NCI-H1092 treated with DMSO at 0.1 percent for 48 hours (cell line): ENCODE results near the gene HAL.
A peak's percentile ranks its signal among the peaks of the same experiment; 100 is the strongest.

ENCODE experiments used
- DNase-seq: peaks from one replicate; lab custom pipeline; 2025; lab: John Stamatoyannopoulos, UW

HAL gene, protein sequence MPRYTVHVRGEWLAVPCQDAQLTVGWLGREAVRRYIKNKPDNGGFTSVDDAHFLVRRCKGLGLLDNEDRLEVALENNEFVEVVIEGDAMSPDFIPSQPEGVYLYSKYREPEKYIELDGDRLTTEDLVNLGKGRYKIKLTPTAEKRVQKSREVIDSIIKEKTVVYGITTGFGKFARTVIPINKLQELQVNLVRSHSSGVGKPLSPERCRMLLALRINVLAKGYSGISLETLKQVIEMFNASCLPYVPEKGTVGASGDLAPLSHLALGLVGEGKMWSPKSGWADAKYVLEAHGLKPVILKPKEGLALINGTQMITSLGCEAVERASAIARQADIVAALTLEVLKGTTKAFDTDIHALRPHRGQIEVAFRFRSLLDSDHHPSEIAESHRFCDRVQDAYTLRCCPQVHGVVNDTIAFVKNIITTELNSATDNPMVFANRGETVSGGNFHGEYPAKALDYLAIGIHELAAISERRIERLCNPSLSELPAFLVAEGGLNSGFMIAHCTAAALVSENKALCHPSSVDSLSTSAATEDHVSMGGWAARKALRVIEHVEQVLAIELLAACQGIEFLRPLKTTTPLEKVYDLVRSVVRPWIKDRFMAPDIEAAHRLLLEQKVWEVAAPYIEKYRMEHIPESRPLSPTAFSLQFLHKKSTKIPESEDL

GRCh38 chr12:95996034-95996658 is at the start of gene HAL:
HAL (minus strand) TSS chr12:95996344; CDS start chr12:95995910, 434 bp downstream.
- DNase-seq, result no peak

DNA sequence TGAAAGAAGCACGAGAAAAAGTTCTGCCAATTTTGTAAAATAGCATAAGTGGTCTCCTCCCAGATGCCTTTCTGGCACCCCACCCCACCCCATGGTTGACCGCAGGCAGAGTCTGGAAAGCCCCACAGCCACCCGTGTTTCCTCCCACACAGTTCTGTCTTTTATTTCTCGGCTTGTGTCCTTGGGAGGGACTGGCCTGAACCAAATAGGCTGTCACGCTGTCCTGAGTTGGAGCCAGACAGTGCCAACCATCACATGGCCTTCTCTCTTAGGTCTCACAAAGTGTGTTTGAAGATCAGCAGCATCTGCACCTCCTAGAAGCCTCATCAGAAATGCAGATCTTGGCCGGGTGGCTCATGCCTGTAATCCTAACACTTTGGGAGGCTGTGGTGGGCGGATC is 49.4 kb upstream of the HAL start:
- no peak for DNase-seq

- no peak for DNase-seq
Observed at GRCh38 chr12:96044943-96045290, 48.8 kb upstream of the HAL start.

GRCh38 chr12:96044017-96044942 is 48.1 kb upstream of the HAL start:
- DNase-seq, result no peak

DNA sequence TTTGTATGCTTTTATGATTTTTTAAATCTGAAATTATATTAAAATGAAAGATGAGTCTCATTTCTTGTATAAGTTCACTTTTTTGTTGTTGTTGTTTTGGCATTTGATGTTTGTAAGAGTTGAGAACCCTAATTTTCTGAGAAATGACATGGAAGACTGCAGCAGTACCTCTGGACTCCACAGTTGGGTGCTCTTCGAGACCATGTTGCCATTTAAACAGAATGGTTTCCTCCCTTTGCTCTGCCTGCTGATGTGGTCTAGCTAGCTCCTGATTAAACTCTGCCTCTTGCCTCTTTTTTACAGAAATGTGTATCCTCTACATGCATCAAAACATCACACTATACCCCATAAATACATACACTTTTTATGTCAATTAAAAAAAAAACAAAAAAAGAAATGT is 45.0 kb upstream of the HAL start:
- no peak for DNase-seq

DNA sequence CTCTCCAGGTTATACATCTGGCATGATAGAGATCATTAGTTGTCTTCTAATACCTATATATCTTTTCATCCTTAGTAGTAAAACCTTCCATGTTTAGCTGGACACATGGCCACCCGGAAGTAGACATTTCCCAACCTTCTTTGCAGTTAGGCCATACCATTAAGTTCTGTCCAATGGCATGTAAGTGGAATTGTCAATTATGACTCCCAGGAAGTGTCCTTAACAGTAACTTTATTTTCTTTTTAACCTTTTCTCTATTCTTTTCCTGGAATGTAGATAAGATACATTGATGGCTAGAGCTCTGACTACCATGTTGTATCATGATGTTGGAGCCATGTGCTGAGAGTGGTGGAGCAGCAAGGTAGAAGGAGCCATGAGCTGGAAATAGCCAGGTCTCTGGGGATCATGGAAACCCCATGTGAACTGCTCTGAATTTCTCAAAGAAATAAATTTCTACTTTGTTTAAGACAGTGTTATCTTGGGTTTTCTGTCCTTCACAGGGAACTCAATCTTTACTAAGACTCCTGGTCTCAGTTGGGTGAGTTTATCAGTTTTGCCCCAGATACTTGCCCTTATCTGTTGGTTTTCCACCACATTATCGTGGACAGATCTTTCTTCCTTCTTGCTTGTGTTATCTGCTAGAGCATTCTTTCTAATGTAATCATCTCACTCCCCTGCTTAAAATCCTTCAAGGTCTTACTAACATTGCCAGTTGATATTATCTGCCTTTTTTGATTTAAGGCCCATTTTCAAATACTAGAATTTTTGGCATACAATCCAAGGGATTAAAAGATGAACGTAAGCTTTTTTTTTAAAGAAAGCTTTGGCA is 44.4 kb upstream of the HAL start:
- DNase-seq, result no peak

- DNase-seq, result no peak
Observed at GRCh38 chr12:96039516-96039915, 43.4 kb upstream of the HAL start.

DNA sequence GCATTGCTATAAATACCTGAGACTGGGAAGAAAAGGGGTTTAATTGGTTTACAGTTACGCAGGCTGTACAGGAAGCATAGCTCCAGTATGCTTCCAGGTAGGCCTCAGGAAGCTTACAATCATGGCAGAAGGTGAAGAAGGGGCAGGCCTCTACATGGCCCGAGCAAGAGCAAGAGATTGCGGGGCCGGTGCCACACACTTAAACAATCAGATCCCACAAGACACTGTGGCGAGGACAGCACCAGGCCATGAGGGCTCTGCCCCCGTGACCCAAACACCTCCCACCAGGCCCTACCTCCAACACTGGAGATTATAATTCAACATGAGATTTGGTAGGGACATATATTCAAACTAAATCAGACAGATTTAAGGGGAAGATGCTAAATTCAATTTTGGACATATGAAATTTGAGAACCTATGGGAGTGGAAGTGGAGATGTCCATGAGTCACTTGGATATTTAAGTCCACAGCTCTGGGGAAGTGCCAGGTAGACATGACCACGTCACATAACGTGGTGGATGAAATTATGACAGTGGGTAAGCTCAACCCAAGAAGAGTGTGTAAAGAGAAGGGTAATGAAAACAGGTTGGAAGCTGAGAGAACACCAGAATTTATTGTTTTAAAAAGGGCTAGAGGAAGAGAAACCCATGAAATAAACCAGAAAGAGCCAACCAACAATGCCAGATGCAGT is 40.8 kb upstream of the HAL start:
- no peak for DNase-seq

GRCh38 chr12:96035283-96036236 is 39.4 kb upstream of the HAL start, which contains the start of gene LTA4H:
LTA4H (minus strand) TSS chr12:96035587; CDS start chr12:96035519, 68 bp downstream.
- peak; percentile 98 for DNase-seq

GRCh38 chr12:96034621-96035282 is 38.6 kb upstream of the HAL start:
- DNase-seq, result no peak

- no peak for DNase-seq
Observed at GRCh38 chr12:96033549-96034389, 37.6 kb upstream of the HAL start.

DNA sequence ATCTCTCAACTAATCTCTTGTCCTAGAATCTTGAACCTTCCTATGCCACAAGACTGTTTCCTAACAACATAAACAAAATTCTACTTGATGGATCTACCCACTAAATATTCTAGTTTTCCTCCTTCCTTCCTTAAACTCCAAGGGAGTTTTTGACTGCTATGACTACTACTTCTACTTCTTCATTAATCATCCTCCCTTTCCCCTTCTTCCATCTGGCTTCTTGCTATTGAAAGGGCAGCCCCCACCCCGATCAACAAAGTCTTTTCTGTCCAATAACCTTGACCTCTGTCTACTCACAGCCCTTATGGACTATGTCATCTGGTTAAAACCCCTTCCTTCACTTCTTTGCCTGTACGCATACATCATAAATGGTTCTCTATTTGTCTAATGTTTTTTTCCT is 33.7 kb upstream of the HAL start:
- no peak for DNase-seq

GRCh38 chr12:96028538-96028937 is 32.4 kb upstream of the HAL start:
- DNase-seq, result no peak

DNA sequence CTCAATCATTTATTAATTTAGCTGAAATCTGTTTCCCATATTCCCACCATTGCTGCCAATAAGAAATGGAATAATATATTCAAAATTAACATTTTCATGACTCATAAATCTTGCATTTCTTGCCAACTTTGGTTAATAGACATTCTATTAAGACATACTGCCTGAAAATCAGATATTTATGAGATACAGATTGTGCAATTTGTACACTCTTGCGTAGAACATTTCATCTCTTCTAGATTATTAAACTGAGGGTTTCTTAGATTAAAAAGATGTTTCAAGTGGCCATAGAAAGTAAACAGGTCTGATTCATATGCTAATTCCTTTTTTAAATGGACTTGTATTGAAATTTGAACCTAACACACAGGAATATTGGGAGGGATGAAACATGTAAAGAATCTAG is 30.2 kb upstream of the HAL start:
- no peak for DNase-seq

DNA sequence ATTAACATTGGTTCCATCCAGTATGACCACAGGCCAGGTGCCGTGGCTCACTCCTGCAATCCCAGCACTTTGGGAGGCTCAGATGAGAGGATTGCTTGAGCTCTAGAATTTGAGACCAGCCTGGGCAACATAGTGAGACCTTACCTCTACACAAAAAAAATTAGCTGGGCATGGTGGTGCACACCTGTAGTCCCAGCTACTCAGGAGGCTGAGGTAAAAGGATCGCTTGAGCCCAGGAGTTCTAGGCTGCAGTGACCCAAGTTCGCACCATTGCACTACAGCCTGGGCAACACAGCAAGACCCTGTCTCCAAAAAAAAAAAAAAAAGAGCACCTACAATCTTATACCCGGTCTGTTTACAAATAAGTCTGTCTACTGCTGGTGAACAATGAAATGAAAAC is 29.4 kb upstream of the HAL start:
- no peak for DNase-seq

DNA sequence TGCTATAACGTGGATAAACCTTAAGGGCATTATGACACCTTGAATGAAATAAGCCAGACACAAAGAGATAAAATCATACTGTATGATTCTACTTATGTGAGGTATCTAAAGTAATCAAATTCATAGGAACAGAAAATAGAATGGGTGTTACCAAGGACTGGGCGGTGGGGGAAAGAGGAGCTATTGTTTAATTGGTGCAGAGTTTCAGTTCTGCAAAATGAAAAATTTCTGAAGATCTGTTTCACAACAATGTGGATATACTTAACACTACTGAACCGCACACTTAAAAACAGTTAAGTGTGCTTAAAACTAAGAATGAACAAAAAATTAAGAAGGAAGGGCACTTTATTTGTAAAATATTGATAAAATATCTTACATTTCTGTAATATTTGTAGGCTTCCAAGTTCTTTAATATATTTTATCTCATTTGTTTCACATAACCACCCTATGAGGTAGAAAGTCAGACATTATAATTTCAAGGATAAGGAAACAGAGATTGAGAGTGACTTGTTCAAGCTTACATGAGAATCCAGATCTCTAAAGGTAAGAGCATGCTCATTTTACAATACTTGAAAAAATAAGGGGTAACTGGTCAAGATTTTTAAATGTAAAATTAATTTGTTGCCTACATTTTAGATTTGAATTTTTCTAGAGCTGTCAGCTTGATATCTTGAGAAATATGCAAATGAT is 24.3 kb upstream of the HAL start:
- DNase-seq, result no peak

DNA sequence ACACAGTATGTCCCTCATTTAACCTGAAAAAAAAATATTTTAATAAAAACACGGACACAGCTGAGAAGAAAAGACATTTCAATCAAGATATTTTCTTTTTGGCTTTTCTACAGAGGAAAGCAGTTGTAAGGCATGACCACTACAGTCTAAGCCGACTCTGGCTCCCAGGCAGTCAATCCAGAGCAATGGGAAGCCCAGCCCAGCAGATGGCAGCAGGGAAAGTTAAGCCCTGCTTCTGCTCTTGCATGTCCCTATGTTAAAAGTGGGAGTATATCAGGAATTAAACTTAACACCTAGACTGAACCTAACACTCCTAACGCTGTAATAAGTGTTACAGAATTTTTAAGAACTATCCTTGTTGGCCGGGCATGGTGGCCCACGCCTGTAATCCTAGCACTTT is 19.5 kb upstream of the HAL start:
- peak; percentile 5 for DNase-seq
